ENCODE measurements around the gene SLC25A25.
"Not testable (repeated sequence)": the region's sequence is repeated elsewhere in the genome, so short reads cannot be mapped to it uniquely, and the experiment has no call there.

The SLC25A25 gene

GRCh38 chr9:128127990-128128835 is 60.2 kb downstream of the SLC25A25 start:
- H2AFZ ChIP-seq (ENCODE audit: low read depth, low read length) = peak overlapping the region; percentile 99
- H3K27me3 ChIP-seq (ENCODE audit: insufficient read depth, low read length) = no peaks in the 10 kb centered on the region
- no peaks in the 10 kb centered on the region for H3K9me3 ChIP-seq (ENCODE audit: low read length)
- peaks cover 22% of the 10 kb centered on the region for H3K4me1 ChIP-seq (ENCODE audit: insufficient read depth, low read length)
- H3K4me3 ChIP-seq (ENCODE audit: low read length) = peak overlapping the region; percentile 95
- peaks cover 8% of the 10 kb centered on the region for H3K36me3 ChIP-seq (ENCODE audit: insufficient read depth, low read length)

- H3K36me3 ChIP-seq (ENCODE audit: insufficient read depth, low read length) = peaks cover 8% of the 10 kb centered on the region
- H3K9me3 ChIP-seq (ENCODE audit: low read length) = no peaks in the 10 kb centered on the region
- no peaks in the 10 kb centered on the region for H3K27me3 ChIP-seq (ENCODE audit: insufficient read depth, low read length)
- H3K4me1 ChIP-seq (ENCODE audit: insufficient read depth, low read length) = peaks cover 22% of the 10 kb centered on the region
- H2AFZ ChIP-seq (ENCODE audit: low read depth, low read length) = peak overlapping the region; percentile 99
- H3K4me3 ChIP-seq (ENCODE audit: low read length) = peak overlapping the region; percentile 95
These were observed 61.0 kb downstream of the SLC25A25 start for GRCh38 chr9:128128836-128129590.

GRCh38 chr9:128129976-128130590 is 62.1 kb downstream of the SLC25A25 start:
- not testable (repeated sequence) for H2AFZ ChIP-seq (ENCODE audit: low read depth, low read length); H3K36me3 ChIP-seq (ENCODE audit: insufficient read depth, low read length); H3K9me3 ChIP-seq (ENCODE audit: low read length); H3K27me3 ChIP-seq (ENCODE audit: insufficient read depth, low read length); H3K4me3 ChIP-seq (ENCODE audit: low read length)
- peaks cover 22% of the 10 kb centered on the region for H3K4me1 ChIP-seq (ENCODE audit: insufficient read depth, low read length)

DNA sequence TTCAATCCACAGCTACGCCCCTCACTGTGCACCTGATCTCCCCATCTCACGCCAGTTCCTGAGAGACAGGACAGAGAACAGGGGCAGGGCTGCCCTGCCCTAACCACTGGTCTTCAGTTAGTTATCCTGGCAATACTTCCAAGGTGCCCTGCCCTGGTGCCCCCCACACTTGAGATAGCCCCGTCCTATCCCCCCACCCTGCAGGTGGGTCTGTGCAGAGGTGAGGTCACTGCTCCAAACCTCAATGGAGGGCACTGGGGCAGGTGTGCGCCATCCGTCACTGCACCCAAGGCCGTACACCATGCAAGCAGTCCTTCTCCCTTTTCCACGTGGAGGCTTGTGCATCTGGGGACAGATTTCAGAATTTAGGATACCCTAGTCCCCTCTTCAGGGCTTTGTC is 62.6 kb downstream of the SLC25A25 start:
- H2AFZ ChIP-seq (ENCODE audit: low read depth, low read length) = not testable (repeated sequence)
- H3K4me1 ChIP-seq (ENCODE audit: insufficient read depth, low read length) = peaks cover 22% of the 10 kb centered on the region

GRCh38 chr9:128131346-128131745 is 63.3 kb downstream of the SLC25A25 start:
- H3K36me3 ChIP-seq (ENCODE audit: insufficient read depth, low read length); H3K4me3 ChIP-seq (ENCODE audit: low read length); H3K9me3 ChIP-seq (ENCODE audit: low read length): not testable (repeated sequence)

More for the DNA sequence above, 62.6 kb downstream of the SLC25A25 start:
- H3K36me3 ChIP-seq (ENCODE audit: insufficient read depth, low read length); H3K4me3 ChIP-seq (ENCODE audit: low read length); H3K27me3 ChIP-seq (ENCODE audit: insufficient read depth, low read length); H3K9me3 ChIP-seq (ENCODE audit: low read length): not testable (repeated sequence)

GRCh38 chr9:128132139-128132538 is 64.1 kb downstream of the SLC25A25 start:
- not testable (repeated sequence) for H3K27me3 ChIP-seq (ENCODE audit: insufficient read depth, low read length); H3K36me3 ChIP-seq (ENCODE audit: insufficient read depth, low read length); H3K9me3 ChIP-seq (ENCODE audit: low read length); H3K4me3 ChIP-seq (ENCODE audit: low read length); H2AFZ ChIP-seq (ENCODE audit: low read depth, low read length)
- peaks cover 11% of the 10 kb centered on the region for H3K4me1 ChIP-seq (ENCODE audit: insufficient read depth, low read length)

More at GRCh38 chr9:128131346-128131745, 63.3 kb downstream of the SLC25A25 start:
- H3K4me1 ChIP-seq (ENCODE audit: insufficient read depth, low read length) = peaks cover 16% of the 10 kb centered on the region
- not testable (repeated sequence) for H3K27me3 ChIP-seq (ENCODE audit: insufficient read depth, low read length); H2AFZ ChIP-seq (ENCODE audit: low read depth, low read length)

DNA sequence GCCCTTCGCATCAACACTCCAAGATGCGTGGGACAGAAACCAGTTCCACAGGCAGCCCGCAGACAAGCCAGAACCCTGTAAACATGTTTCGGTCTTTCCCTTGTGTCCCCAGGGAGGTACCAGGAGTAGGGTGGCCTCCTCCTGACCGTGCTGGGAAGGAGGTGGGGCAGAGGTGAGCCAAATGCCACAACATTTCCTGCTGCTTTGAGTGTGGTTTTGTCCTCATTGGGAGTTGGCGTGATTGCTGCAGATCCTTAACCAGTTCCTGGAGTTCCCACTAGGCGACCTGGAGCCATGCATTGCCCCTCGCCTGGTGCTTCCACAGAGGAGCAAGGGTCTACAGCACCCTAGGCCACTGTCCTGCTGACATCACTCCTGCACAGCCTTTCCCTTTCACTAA is 67.5 kb downstream of the SLC25A25 start:
- H2AFZ ChIP-seq (ENCODE audit: low read depth, low read length); H3K36me3 ChIP-seq (ENCODE audit: insufficient read depth, low read length); H3K9me3 ChIP-seq (ENCODE audit: low read length); H3K27me3 ChIP-seq (ENCODE audit: insufficient read depth, low read length); H3K4me3 ChIP-seq (ENCODE audit: low read length): not testable (repeated sequence)
- peaks cover 12% of the 10 kb centered on the region for H3K4me1 ChIP-seq (ENCODE audit: insufficient read depth, low read length)

DNA sequence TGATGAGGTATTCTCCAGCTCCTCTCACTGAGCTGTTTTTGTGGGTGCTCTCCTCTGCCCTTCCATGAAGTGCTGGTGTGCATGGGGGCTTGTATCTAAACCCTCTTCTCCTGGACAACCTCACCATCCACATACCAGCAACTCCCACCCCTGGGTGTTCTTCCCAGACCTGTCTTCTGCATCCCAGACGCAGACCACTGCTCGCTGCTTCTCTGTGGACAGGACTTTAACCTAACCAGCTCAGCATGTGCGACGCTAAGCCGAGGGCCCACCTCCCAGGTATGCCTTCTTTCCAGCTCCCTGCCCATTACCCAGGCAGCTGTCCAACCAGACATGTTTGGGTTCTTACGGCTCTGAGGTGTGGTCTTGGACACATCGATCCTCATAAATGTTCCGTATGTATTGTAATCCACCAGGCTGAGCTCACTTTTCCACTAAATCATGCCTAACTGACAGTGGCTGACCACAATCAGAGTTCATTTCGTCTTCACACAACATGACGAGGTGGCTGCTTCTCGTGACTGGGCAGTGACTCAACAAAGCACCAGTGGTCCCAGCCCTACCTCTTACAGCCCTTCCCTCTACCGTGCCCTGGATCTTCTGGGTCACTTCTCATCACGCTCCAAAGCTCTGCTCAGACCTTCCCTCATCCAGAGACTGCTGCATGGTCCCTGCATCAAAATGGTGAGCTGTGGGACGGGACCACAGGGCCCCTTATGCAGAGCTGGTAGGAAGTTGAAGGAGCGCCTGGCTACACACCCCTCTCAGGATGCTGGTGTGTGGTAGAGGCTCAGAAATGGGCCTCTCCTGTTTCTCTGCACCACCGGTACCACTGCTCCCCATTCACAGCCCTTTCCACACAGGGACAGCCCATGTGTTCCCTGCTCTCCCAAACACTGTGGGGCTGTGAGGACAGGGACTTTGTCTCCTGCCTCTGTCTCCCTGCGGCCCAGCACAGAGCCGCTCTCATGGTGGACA is 69.1 kb downstream of the SLC25A25 start:
- Histone ChIP-seq H3K4me1 (ENCODE audit: insufficient read depth, low read length) (peaks cover 5% of the 10 kb centered on the region), H3K27me3 (ENCODE audit: insufficient read depth, low read length) (no peaks in the 10 kb centered on the region), H3K9me3 (ENCODE audit: low read length) (no peaks in the 10 kb centered on the region), H2AFZ (ENCODE audit: low read depth, low read length) (no peak overlapping the region), H3K36me3 (ENCODE audit: insufficient read depth, low read length) (no peaks in the 10 kb centered on the region), H3K4me3 (ENCODE audit: low read length) (no peak overlapping the region)

DNA sequence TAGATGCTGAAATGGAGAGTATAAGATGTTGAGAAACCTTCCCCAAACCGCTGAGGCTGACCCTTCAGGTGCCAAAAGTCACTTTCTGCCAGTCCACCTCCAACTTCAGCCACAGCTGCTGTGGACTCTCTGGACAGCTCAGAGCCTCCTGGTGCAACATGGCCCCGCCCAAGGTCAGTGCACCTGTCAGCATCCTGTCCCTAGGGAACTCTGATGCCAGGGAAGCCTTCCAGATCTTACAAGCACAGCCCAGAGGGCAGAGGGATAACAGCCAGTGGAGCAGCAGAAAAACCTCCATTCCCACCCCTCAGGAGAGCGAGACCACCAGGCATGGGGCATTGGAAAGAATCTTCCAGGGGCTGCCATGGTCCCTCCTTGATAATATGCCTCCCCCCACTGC is 70.0 kb downstream of the SLC25A25 start:
- no peak overlapping the region for H3K4me3 ChIP-seq (ENCODE audit: low read length)
- H3K9me3 ChIP-seq (ENCODE audit: low read length) = no peaks in the 10 kb centered on the region
- peaks cover 3% of the 10 kb centered on the region for H3K4me1 ChIP-seq (ENCODE audit: insufficient read depth, low read length)
- H3K36me3 ChIP-seq (ENCODE audit: insufficient read depth, low read length) = no peaks in the 10 kb centered on the region
- no peaks in the 10 kb centered on the region for H3K27me3 ChIP-seq (ENCODE audit: insufficient read depth, low read length)
- no peak overlapping the region for H2AFZ ChIP-seq (ENCODE audit: low read depth, low read length)

DNA sequence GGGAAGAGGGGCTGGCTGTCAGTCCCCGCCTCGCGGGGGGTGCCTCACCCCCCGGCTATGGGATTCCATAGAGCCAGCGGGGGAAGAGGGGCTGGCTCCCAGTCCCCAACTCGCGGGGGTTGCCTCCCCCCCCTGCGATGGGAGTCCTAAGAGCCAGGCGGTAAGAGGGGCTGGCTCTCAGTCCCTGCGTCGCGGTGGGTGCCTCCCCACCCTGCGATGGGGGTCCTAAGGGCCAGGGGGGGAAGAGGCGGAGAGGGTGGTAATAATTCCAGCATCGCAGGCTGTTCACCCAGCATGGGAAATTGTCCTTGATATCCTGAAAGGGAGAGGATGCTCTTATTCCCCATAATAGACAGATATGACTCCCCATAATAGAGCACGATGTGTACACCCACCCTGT is 71.6 kb downstream of the SLC25A25 start:
- Histone ChIP-seq H3K4me1 (ENCODE audit: insufficient read depth, low read length) (peaks cover 3% of the 10 kb centered on the region), H3K9me3 (ENCODE audit: low read length) (no peaks in the 10 kb centered on the region), H3K36me3 (ENCODE audit: insufficient read depth, low read length) (no peaks in the 10 kb centered on the region), H3K27me3 (ENCODE audit: insufficient read depth, low read length) (no peaks in the 10 kb centered on the region), H3K4me3 (ENCODE audit: low read length) (no peak overlapping the region), H2AFZ (ENCODE audit: low read depth, low read length) (no peak overlapping the region)

GRCh38 chr9:128141604-128142003 is 73.6 kb downstream of the SLC25A25 start:
- H3K4me3 ChIP-seq (ENCODE audit: low read length) = no peak overlapping the region
- no peaks in the 10 kb centered on the region for H3K36me3 ChIP-seq (ENCODE audit: insufficient read depth, low read length)
- H2AFZ ChIP-seq (ENCODE audit: low read depth, low read length) = no peak overlapping the region
- peaks cover 3% of the 10 kb centered on the region for H3K4me1 ChIP-seq (ENCODE audit: insufficient read depth, low read length)
- H3K27me3 ChIP-seq (ENCODE audit: insufficient read depth, low read length) = no peaks in the 10 kb centered on the region
- H3K9me3 ChIP-seq (ENCODE audit: low read length) = no peaks in the 10 kb centered on the region

DNA sequence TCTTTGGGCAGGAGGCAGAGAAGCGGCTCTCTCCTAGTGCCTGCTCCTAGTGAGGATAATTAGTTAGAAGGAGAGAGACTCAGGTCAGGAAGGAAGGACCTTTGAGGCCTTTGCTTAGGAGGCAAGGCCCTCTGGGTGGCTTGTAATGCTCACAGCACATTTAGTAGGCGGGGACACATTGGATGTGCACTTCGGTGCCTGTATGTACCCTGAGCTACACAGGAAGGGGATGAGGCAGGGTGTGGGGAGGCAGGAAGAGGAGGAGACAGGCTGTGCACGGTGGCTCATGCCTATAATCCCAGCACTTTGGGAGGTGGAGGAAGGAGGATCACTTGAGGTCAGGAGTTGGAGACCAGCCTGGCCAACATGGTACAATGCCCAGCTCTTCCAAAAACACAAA is 74.0 kb downstream of the SLC25A25 start:
- Histone ChIP-seq H2AFZ (ENCODE audit: low read depth, low read length) (no peak overlapping the region), H3K36me3 (ENCODE audit: insufficient read depth, low read length) (no peaks in the 10 kb centered on the region), H3K4me1 (ENCODE audit: insufficient read depth, low read length) (peaks cover 3% of the 10 kb centered on the region), H3K4me3 (ENCODE audit: low read length) (no peak overlapping the region), H3K27me3 (ENCODE audit: insufficient read depth, low read length) (no peaks in the 10 kb centered on the region), H3K9me3 (ENCODE audit: low read length) (no peaks in the 10 kb centered on the region)

Measured in neuron (in vitro differentiated cells).